ENCODE results near the gene CD37. TPM values are rescaled to one million over a fixed set of nuclear protein-coding genes. Genes with fewer than 3 reads are reported as not detected.
"Not testable (repeated sequence)": the region's sequence is repeated elsewhere in the genome, so short reads cannot be mapped to it uniquely, and the experiment has no call there.

Gene CD37
- total RNA-seq, 4 donors from 2014 or later = 4.4 to 11.0 (median 7.8) TPM

DNA sequence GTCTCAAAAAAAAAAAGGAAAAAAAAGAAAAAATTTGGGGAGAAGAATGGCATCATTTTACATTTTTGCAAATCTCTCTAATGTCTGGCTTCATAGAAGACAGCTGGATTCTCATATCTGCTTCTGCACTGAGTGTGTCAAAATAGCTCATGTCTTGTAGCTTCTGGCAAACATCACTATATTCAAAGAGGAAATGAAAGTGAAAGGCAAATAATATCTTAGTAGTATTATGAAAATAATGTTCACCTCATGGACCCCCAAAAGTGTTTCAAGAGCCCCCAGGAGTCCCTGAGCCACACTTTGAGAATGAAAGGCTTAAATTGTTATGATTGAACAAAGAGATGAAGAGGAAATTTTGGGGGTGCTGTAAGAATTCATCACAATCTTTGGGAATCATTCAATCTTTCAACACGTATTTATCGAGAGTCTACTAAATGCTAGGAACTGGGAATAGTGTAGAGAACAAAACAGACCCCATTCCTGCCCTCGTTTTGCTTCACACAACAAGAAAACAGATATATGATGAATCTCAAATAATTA, 9.0 kb upstream of the CD37 start:
- Histone ChIP-seq H3K27ac (no peak overlapping the region), H3K27me3 (no peaks in the 10 kb centered on the region), H3K4me3 (no peak overlapping the region), H3K36me3 (no peaks in the 10 kb centered on the region), H3K9me3 (peaks cover 0 to 2% of the 10 kb centered on the region in 2 donors), H3K4me1 (no peaks in the 10 kb centered on the region)
- TF ChIP-seq, protein P1, sequence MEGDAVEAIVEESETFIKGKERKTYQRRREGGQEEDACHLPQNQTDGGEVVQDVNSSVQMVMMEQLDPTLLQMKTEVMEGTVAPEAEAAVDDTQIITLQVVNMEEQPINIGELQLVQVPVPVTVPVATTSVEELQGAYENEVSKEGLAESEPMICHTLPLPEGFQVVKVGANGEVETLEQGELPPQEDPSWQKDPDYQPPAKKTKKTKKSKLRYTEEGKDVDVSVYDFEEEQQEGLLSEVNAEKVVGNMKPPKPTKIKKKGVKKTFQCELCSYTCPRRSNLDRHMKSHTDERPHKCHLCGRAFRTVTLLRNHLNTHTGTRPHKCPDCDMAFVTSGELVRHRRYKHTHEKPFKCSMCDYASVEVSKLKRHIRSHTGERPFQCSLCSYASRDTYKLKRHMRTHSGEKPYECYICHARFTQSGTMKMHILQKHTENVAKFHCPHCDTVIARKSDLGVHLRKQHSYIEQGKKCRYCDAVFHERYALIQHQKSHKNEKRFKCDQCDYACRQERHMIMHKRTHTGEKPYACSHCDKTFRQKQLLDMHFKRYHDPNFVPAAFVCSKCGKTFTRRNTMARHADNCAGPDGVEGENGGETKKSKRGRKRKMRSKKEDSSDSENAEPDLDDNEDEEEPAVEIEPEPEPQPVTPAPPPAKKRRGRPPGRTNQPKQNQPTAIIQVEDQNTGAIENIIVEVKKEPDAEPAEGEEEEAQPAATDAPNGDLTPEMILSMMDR (IDR thresholded peaks at IDR 0.05) = no peak
- no peak for TF ChIP-seq POLR2A (IDR thresholded peaks at IDR 0.05)
- DNase-seq = no peak
- intact Hi-C loops (cut with DNase I; ENCODE audit: low total_unique reads) = no loop called here

DNA sequence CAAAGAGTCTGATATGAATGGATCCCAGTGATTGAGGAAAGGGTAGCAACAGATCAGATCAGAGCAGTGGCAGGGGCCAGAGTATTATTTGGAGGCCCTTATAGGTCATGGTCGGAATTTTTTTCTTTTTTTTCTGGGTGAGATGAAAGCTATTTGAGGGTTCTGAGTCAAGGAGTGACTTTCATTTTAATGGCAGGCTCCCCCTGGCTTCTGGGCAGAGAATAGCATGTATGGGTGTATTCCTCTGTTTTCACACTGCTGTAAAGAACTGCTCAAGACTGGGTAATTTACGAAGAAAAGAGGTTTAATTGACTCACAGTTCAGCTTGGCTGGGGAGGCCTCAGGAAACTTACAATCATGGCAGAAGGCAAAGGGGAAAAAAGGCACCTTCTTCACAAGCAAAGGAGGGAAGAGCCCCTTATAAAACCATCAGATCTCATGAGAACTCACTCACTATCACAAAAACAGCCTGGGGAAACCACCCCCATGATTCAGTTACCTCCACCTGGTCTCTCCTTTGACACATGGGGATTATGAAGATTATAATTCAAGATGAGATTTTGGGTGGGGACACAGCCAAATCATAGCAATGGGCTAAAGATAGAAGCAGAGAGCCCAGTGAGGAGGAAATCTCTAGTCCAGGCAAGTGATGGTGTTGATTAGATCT, 7.2 kb upstream of the CD37 start:
- H3K36me3 ChIP-seq = no peaks in the 10 kb centered on the region
- H3K9me3 ChIP-seq = no peaks in the 10 kb centered on the region
- no peaks in the 10 kb centered on the region for H3K27me3 ChIP-seq
- H3K4me1 ChIP-seq = no peaks in the 10 kb centered on the region
- H3K4me3 ChIP-seq = no peak overlapping the region
- TF ChIP-seq POLR2A (IDR thresholded peaks at IDR 0.05) = no peak
- TF ChIP-seq, protein P1 (IDR thresholded peaks at IDR 0.05) = peak in 2 of 4 experiments; percentile 24 to 30
- no peak for DNase-seq
- no peak overlapping the region for H3K27ac ChIP-seq
- intact Hi-C loops (cut with DNase I; ENCODE audit: low total_unique reads) = no loop called here

DNA sequence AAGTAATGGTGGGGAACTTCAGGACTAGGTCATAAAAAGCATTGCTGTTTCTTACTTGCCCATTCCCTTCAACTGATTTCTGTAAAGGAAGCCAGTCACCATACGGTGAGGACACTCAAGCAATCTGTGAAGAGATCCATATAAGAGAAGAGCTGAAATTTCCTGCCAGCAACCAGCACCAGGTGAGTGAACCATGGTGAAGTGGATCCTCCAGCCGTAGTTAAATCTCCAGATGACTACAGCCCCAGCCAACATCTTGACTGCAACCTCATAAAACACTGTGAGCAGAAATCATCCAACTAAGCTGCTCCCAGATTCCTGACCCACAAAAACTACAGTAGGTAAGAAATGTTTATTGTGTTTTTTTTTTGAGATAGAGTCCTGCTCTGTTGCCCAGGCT, 6.5 kb upstream of the CD37 start:
- no peak for TF ChIP-seq POLR2A (IDR thresholded peaks at IDR 0.05)
- TF ChIP-seq, protein P1 (IDR thresholded peaks at IDR 0.05) = no peak
- DNase-seq = no peak
- Histone ChIP-seq H3K27ac (no peak overlapping the region), H3K27me3 (no peaks in the 10 kb centered on the region), H3K36me3 (no peaks in the 10 kb centered on the region), H3K9me3 (no peaks in the 10 kb centered on the region), H3K4me1 (no peaks in the 10 kb centered on the region), H3K4me3 (no peak overlapping the region)
- intact Hi-C loops (cut with DNase I; ENCODE audit: low total_unique reads) = no loop called here

DNA sequence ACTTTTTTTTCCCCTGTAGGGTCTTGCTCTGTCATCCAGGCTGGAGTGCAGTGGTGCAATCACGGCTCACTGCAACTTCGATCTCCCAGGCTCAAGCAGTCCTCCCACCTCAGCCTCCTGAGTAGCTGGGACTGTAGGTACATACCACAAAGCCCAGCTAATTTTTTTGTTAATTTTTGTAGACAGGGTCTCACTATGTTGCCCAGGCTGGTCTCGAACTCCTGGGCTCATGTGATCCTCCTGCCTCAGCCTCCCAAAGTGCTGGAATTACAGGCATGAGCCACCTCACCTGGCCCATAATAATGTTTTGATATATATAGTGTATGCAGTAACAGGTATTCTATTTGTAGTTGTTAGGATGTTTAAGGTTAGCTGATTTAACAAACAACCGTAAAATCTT, 4.0 kb upstream of the CD37 start:
- H3K27ac ChIP-seq; H3K9me3 ChIP-seq; H3K4me3 ChIP-seq; H3K27me3 ChIP-seq; DNase-seq; intact Hi-C loops (cut with DNase I; ENCODE audit: low total_unique reads); H3K4me1 ChIP-seq; H3K36me3 ChIP-seq: not testable (repeated sequence)

DNA sequence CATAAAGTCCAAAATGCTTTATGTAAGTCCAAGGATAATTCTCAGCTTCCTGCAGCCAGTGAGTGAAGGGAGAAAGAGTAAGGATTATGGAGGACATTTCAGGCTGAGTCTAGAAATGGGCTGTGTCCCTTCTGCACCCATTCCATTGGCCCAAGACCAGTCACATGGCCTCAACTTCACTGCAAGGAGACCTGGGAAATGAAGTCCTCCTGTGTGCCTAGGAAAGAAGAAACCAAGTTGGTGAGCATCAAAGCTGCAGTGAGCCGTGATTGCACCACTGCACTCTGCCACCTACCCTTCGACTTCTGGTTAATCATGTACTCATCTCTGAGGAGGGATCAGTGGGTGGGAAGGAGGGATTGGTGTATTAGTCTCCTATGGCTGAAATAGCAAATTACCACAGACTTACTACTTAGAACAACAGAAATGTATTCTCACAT, 3.6 kb upstream of the CD37 start:
- H3K4me1 ChIP-seq = no peaks in the 10 kb centered on the region
- no peaks in the 10 kb centered on the region for H3K36me3 ChIP-seq
- no peak for DNase-seq
- no peak for TF ChIP-seq POLR2A (IDR thresholded peaks at IDR 0.05)
- TF ChIP-seq, protein P1 (IDR thresholded peaks at IDR 0.05) = no peak
- H3K27me3 ChIP-seq = no peaks in the 10 kb centered on the region
- no peaks in the 10 kb centered on the region for H3K9me3 ChIP-seq
- no peak overlapping the region for H3K4me3 ChIP-seq
- intact Hi-C loops (cut with DNase I; ENCODE audit: low total_unique reads) = no loop called here
- H3K27ac ChIP-seq = no peak overlapping the region

DNA sequence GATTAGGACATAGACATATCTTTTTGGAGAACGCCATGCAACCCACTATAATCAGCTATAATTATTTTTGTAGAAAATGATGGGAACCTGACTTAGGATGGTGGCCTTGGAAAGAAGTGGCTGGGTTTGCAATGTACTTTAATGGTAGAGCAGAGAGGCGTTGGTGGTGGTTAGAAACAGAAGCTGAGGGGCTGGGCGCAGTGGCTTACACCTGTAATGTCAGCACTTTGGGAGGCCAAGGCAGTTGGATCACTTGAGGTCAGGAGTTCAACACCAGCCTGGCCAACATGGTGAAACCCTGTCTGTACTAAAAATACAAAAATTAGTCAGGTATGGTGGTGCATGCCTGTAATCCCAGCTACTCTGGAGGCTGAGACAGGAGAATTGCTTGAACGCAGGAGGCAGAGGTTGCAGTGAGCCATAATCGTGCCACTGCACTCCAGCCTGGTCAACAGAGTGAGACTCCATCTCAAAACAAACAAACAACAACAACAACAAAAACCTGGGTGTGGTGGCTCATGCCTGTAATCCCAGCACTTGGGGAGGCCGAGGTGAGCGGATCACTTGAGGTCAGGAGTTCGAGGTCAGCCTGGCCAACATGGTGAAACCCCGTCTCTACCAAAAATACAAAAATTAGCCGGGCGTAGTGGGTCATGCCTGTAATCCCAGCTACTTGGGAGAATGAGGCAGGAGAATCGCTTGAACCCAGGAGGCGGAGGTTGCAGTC, 2.4 kb upstream of the CD37 start:
- H3K36me3 ChIP-seq; H3K9me3 ChIP-seq; intact Hi-C loops (cut with DNase I; ENCODE audit: low total_unique reads); H3K27ac ChIP-seq; DNase-seq; H3K4me3 ChIP-seq; H3K27me3 ChIP-seq; H3K4me1 ChIP-seq: not testable (repeated sequence)

All from uterus (tissue), 4 donors.